GM23248 (cell line): ENCODE results near the gene FCHO1. TPM values are rescaled to one million over a fixed set of nuclear protein-coding genes. Genes with fewer than 3 reads are reported as not detected.

Experiments used
- DNase-seq: peaks from one replicate; pipeline ENCODE4 v3.0.0-alpha.2; 2015
- H2AFZ ChIP-seq: fragments of 200-600 bp; sonication (generic); 2 replicates; pipeline ENCODE4 v1.6.1; 2016; ENCODE audit warnings: antibody characterized with exemption
- H3F3A ChIP-seq: fragments of 200-600 bp; sonication (generic); 2 replicates; pipeline ENCODE4 v1.6.1; 2016; ENCODE audit warnings: mild to moderate bottlenecking, antibody characterized with exemption, mixed run types; ENCODE audit not compliant: insufficient read depth
- H3K27ac ChIP-seq: fragments of 200-600 bp; sonication (generic); 2 replicates; pipeline ENCODE4 v1.5.1; 2016; ENCODE audit warnings: mild to moderate bottlenecking
- H3K27me3 ChIP-seq: fragments of 200-600 bp; sonication (generic); replicated peaks from 2 replicates; pipeline ENCODE4 v1.6.1; 2016; ENCODE audit warnings: mild to moderate bottlenecking; ENCODE audit not compliant: insufficient read depth
- H3K36me3 ChIP-seq: fragments of 200-600 bp; sonication (generic); 2 replicates; pipeline ENCODE4 v1.6.1; 2016; ENCODE audit warnings: low read depth, mild to moderate bottlenecking
- H3K4me1 ChIP-seq: fragments of 200-600 bp; sonication (generic); 2 replicates; pipeline ENCODE4 v1.6.1; 2016; ENCODE audit warnings: mild to moderate bottlenecking; ENCODE audit not compliant: insufficient read depth
- H3K4me2 ChIP-seq: fragments of 200-600 bp; sonication (generic); one replicate; pipeline ENCODE4 v1.6.1; 2016; ENCODE audit warnings: mild to moderate bottlenecking; ENCODE audit not compliant: unreplicated experiment
- H3K4me3 ChIP-seq: fragments of 200-600 bp; sonication (generic); 2 replicates; pipeline ENCODE4 v1.5.1; 2016; ENCODE audit warnings: mild to moderate bottlenecking
- H3K79me2 ChIP-seq: fragments of 200-600 bp; sonication (generic); 2 replicates; pipeline ENCODE4 v1.6.1; 2016; ENCODE audit warnings: mild to moderate bottlenecking; ENCODE audit not compliant: insufficient read depth
- H3K9ac ChIP-seq: fragments of 200-600 bp; sonication (generic); 2 replicates; pipeline ENCODE4 v1.6.1; 2016; ENCODE audit warnings: mild to moderate bottlenecking
- H3K9me2 ChIP-seq: fragments of 200-600 bp; sonication (generic); 2 replicates; pipeline ENCODE4 v1.6.1; 2016; ENCODE audit warnings: mixed run types, mild to moderate bottlenecking, moderate library complexity; ENCODE audit not compliant: insufficient read depth
- H3K9me3 ChIP-seq: fragments of 200-600 bp; sonication (generic); one replicate; pipeline ENCODE4 v1.6.1; 2017; ENCODE audit warnings: low read depth
- H4K20me1 ChIP-seq: fragments of 200-600 bp; sonication (generic); 2 replicates; pipeline ENCODE4 v1.6.0; 2016; ENCODE audit not compliant: insufficient read depth
- EZH2 ChIP-seq: fragments of 200-600 bp; sonication (generic); IDR thresholded peaks from 2 replicates; pipeline ENCODE4 v1.6.1; 2018; ENCODE audit warnings: antibody characterized with exemption, mild to moderate bottlenecking; ENCODE audit not compliant: insufficient read depth, poor library complexity, severe bottlenecking
- EZH2phosphoT487 ChIP-seq: fragments of 200-600 bp; sonication (generic); IDR thresholded peaks from 2 replicates; pipeline ENCODE4 v1.6.1; 2018; ENCODE audit warnings: antibody characterized with exemption, moderate library complexity, mild to moderate bottlenecking, low read depth; ENCODE audit not compliant: insufficient read depth
- WGBS, 2 experiments: methylation state at CpG; one replicate each; pipeline ENCODE4 v1.1.6; 2015 to 2017; ENCODE audit warnings: low lambda C conversion rate in 2 of 2, low coverage in 1 of 2; ENCODE audit errors: missing lambda C conversion rate in 2 of 2; 5-methylcytosine and 5-hydroxymethylcytosine counted together
- in situ Hi-C: fragments of 300-500 bp; cut with MboI; formaldehyde crosslinking; loops from 2 replicates; pipeline ENCODE4 v1.15.0; 2020
- polyA plus RNA-seq: library from polyadenylated mRNA; unstranded; fragments of >200 nt; fragmentation: Nextera tagmentation; extraction: Ambion mirVana; gene quantifications from 2 replicates; pipeline ENCODE4 v1.2.1, GENCODE V29; 2016
- total RNA-seq: library from RNA; depleted of rRNA; stranded (reverse); fragments of >200 nt; shearing (Covaris generic); gene quantifications from 2 replicates; pipeline ENCODE4 v1.2.3, GENCODE V29; 2014

Gene FCHO1
- total and polyA plus RNA-seq, 2 experiments from 2014 or later: 0.43 to 1.1 TPM

GRCh38 chr19:17755443-17755890 lies 4.2 kb downstream of the FCHO1 start:
- no peaks in the 10 kb centered on the region for H3K79me2 ChIP-seq
- no peaks in the 10 kb centered on the region for H4K20me1 ChIP-seq
- no peak overlapping the region for H3K27ac ChIP-seq
- no peak overlapping the region for H3K4me3 ChIP-seq
- no peaks in the 10 kb centered on the region for H3F3A ChIP-seq
- H3K4me2 ChIP-seq: no peak overlapping the region
- H3K4me1 ChIP-seq: no peaks in the 10 kb centered on the region
- no peaks in the 10 kb centered on the region for H3K27me3 ChIP-seq
- WGBS, 2 experiments: 86 to 88% methylated on average over 1 of the region's 1 CpG
- TF ChIP-seq EZH2 (no peak), EZH2phosphoT487 (no peak)
- no peak for DNase-seq
- in situ Hi-C loops: no loop called here
- H2AFZ ChIP-seq: no peak overlapping the region
- H3K9ac ChIP-seq: no peak overlapping the region
- no peaks in the 10 kb centered on the region for H3K9me3 ChIP-seq
- H3K9me2 ChIP-seq: no peaks in the 10 kb centered on the region
- H3K36me3 ChIP-seq: no peaks in the 10 kb centered on the region

- H3K9me2 ChIP-seq: no peaks in the 10 kb centered on the region
- no peaks in the 10 kb centered on the region for H3K9me3 ChIP-seq
- no peaks in the 10 kb centered on the region for H4K20me1 ChIP-seq
- H3K9ac ChIP-seq: no peak overlapping the region
- DNase-seq: no peak
- no peaks in the 10 kb centered on the region for H3K36me3 ChIP-seq
- no peak for TF ChIP-seq EZH2phosphoT487
- no peak for TF ChIP-seq EZH2
- H3F3A ChIP-seq: no peaks in the 10 kb centered on the region
- H3K27ac ChIP-seq: no peak overlapping the region
- no peaks in the 10 kb centered on the region for H3K27me3 ChIP-seq
- H3K4me3 ChIP-seq: no peak overlapping the region
- WGBS, 2 experiments: 50 to 54% methylated on average over 12 of the region's 12 CpGs
- in situ Hi-C loops: no loop called here
- no peak overlapping the region for H2AFZ ChIP-seq
- no peak overlapping the region for H3K4me2 ChIP-seq
- no peaks in the 10 kb centered on the region for H3K79me2 ChIP-seq
- no peaks in the 10 kb centered on the region for H3K4me1 ChIP-seq
These were observed 4.8 kb downstream of the FCHO1 start for GRCh38 chr19:17755977-17756670.

- Histone ChIP-seq H3K4me1 (no peaks in the 10 kb centered on the region), H3K4me3 (no peak overlapping the region), H3K9me2 (no peaks in the 10 kb centered on the region), H3K9ac (no peak overlapping the region), H3K27me3 (no peaks in the 10 kb centered on the region), H3K36me3 (no peaks in the 10 kb centered on the region), H4K20me1 (no peaks in the 10 kb centered on the region), H3K79me2 (no peaks in the 10 kb centered on the region), H3K4me2 (no peak overlapping the region), H3F3A (no peaks in the 10 kb centered on the region), H2AFZ (no peak overlapping the region), H3K27ac (no peak overlapping the region), H3K9me3 (no peaks in the 10 kb centered on the region)
- TF ChIP-seq EZH2: no peak
- TF ChIP-seq EZH2phosphoT487: no peak
- DNase-seq: peak; percentile 63
- WGBS, 2 experiments: 1 to 3% methylated on average over 9 of the region's 9 CpGs
- in situ Hi-C loops: no loop called here
These were observed 5.8 kb downstream of the FCHO1 start for GRCh38 chr19:17757125-17757524.

- no peaks in the 10 kb centered on the region for H3K4me1 ChIP-seq
- H3K9me2 ChIP-seq: no peaks in the 10 kb centered on the region
- H3F3A ChIP-seq: no peaks in the 10 kb centered on the region
- no peaks in the 10 kb centered on the region for H3K79me2 ChIP-seq
- H3K9ac ChIP-seq: no peak overlapping the region
- no peak overlapping the region for H2AFZ ChIP-seq
- no peaks in the 10 kb centered on the region for H4K20me1 ChIP-seq
- no peak for DNase-seq
- no peaks in the 10 kb centered on the region for H3K36me3 ChIP-seq
- in situ Hi-C loops: no loop called here
- no peaks in the 10 kb centered on the region for H3K27me3 ChIP-seq
- TF ChIP-seq EZH2: no peak
- TF ChIP-seq EZH2phosphoT487: no peak
- 60 to 77% methylated on average over 5 of the region's 5 CpGs for WGBS, 2 experiments
- H3K4me3 ChIP-seq: no peak overlapping the region
- H3K4me2 ChIP-seq: no peak overlapping the region
- no peak overlapping the region for H3K27ac ChIP-seq
- no peaks in the 10 kb centered on the region for H3K9me3 ChIP-seq
These were observed 7.2 kb downstream of the FCHO1 start for GRCh38 chr19:17758515-17758914.

- no peak for DNase-seq
- in situ Hi-C loops: no loop called here
- no peak for TF ChIP-seq EZH2
- no peak for TF ChIP-seq EZH2phosphoT487
- Histone ChIP-seq H3K36me3 (no peaks in the 10 kb centered on the region), H3K9me2 (no peaks in the 10 kb centered on the region), H3K9ac (no peak overlapping the region), H3K9me3 (no peaks in the 10 kb centered on the region), H3K79me2 (no peaks in the 10 kb centered on the region), H3K4me3 (no peak overlapping the region), H3K27me3 (no peaks in the 10 kb centered on the region), H3F3A (no peaks in the 10 kb centered on the region), H3K4me1 (no peaks in the 10 kb centered on the region), H4K20me1 (no peaks in the 10 kb centered on the region), H3K27ac (no peak overlapping the region), H2AFZ (no peak overlapping the region), H3K4me2 (no peak overlapping the region)
- WGBS, 2 experiments: 58 to 75% methylated on average over 4 of the region's 4 CpGs
These were observed 9.9 kb downstream of the FCHO1 start for GRCh38 chr19:17761148-17761547.
